Peyer's patch (tissue), 4 donors: Measurements from ENCODE around the gene NOSTRIN. TPM values are rescaled to one million over a fixed set of nuclear protein-coding genes. Genes with fewer than 3 reads are reported as not detected.
"Not testable (repeated sequence)": the region's sequence is repeated elsewhere in the genome, so short reads cannot be mapped to it uniquely, and the experiment has no call there.

ENCODE experiments used
- DNase-seq, 3 donors: peaks; one replicate each; pipeline ENCODE4 v3.0.0-alpha.2; 2017 to 2019
- H3K27ac ChIP-seq, 4 donors: fragments of 200-600 bp; sonication (generic); one replicate each; pipeline ENCODE4 v1.5.1; 2016 to 2019
- H3K27me3 ChIP-seq, 2 donors: fragments of 200-600 bp; sonication (generic); one replicate each; pipeline ENCODE4 v1.5.1; 2019
- H3K36me3 ChIP-seq, 3 donors: fragments of 200-600 bp; sonication (generic); one replicate each; pipeline ENCODE4 v1.5.1; 2016 to 2019
- H3K4me1 ChIP-seq, 4 donors: fragments of 200-600 bp; sonication (generic); one replicate each; pipeline ENCODE4 v1.5.1; 2016 to 2019
- H3K4me3 ChIP-seq, 4 donors: fragments of 200-600 bp; sonication (generic); 1 replicate in 3 of 4; 2 replicates in 1 of 4; pipeline ENCODE4 v1.5.1; 2016 to 2019; ENCODE audit warnings: mild to moderate bottlenecking in 1 of 4
- H3K9me3 ChIP-seq, 4 donors: fragments of 200-600 bp; sonication (generic); one replicate each; pipeline ENCODE4 v1.5.1; 2016 to 2019; ENCODE audit warnings: mild to moderate bottlenecking in 1 of 4
- CTCF ChIP-seq, 6 experiments: fragments of 450-650 bp in 4 of 6; fragments of 200-600 bp in 2 of 6; sonication (generic) in 1 of 6; IDR thresholded peaks; one replicate each; pipeline ENCODE4 v1.5.1; 2017 to 2019; ENCODE audit warnings: antibody characterized with exemption in 6 of 6, mild to moderate bottlenecking in 3 of 6, moderate library complexity in 1 of 6
- POLR2A ChIP-seq, 2 donors: fragments of 450-650 bp; IDR thresholded peaks; one replicate each; pipeline ENCODE4 v1.5.1; 2017; ENCODE audit warnings: antibody characterized with exemption in 2 of 2, mild to moderate bottlenecking in 2 of 2, moderate library complexity in 2 of 2
- total RNA-seq, 4 donors: library from RNA; depleted of rRNA; stranded (reverse); fragments of >200 nt; gene quantifications; one replicate each; pipeline ENCODE4 v1.1.0, GENCODE V29; 2016

The NOSTRIN gene
- total RNA-seq, 4 donors from 2014 or later: 67.4 to 152 (median 87.7) TPM

- Histone ChIP-seq H3K4me1 (no peaks in the 10 kb centered on the region), H3K27ac (no peak overlapping the region), H3K9me3 (no peaks in the 10 kb centered on the region), H3K36me3 (peaks cover 0 to 12% (median 0%) of the 10 kb centered on the region in 3 donors), H3K27me3 (no peaks in the 10 kb centered on the region), H3K4me3 (no peak overlapping the region)
- TF ChIP-seq POLR2A (IDR thresholded peaks at IDR 0.05) (no peak), CTCF (IDR thresholded peaks at IDR 0.05) (no peak)
- DNase-seq: no peak
Observed at GRCh38 chr2:168765401-168765800, 37.0 kb upstream of the NOSTRIN start.

GRCh38 chr2:168766600-168766999 lies 35.8 kb upstream of the NOSTRIN start:
- Histone ChIP-seq H3K36me3 (peaks cover 0 to 16% (median 0%) of the 10 kb centered on the region in 3 donors), H3K4me1 (no peaks in the 10 kb centered on the region), H3K27me3 (no peaks in the 10 kb centered on the region), H3K4me3 (no peak overlapping the region), H3K9me3 (no peaks in the 10 kb centered on the region), H3K27ac (no peak overlapping the region)
- no peak for DNase-seq
- TF ChIP-seq POLR2A (IDR thresholded peaks at IDR 0.05): no peak
- TF ChIP-seq CTCF (IDR thresholded peaks at IDR 0.05): no peak

- no peak overlapping the region for H3K27ac ChIP-seq
- H3K4me1 ChIP-seq: no peaks in the 10 kb centered on the region
- DNase-seq: no peak
- H3K27me3 ChIP-seq: no peaks in the 10 kb centered on the region
- peaks cover 0 to 16% (median 0%) of the 10 kb centered on the region in 3 donors for H3K36me3 ChIP-seq
- TF ChIP-seq CTCF (IDR thresholded peaks at IDR 0.05) (no peak), POLR2A (IDR thresholded peaks at IDR 0.05) (no peak)
- no peak overlapping the region for H3K4me3 ChIP-seq
- no peaks in the 10 kb centered on the region for H3K9me3 ChIP-seq
Observed at GRCh38 chr2:168767258-168767657, 35.2 kb upstream of the NOSTRIN start.

GRCh38 chr2:168768357-168768756 lies 34.1 kb upstream of the NOSTRIN start:
- peaks cover 0 to 16% (median 0%) of the 10 kb centered on the region in 3 donors for H3K36me3 ChIP-seq
- H3K27me3 ChIP-seq, H3K4me1 ChIP-seq, H3K4me3 ChIP-seq, H3K27ac ChIP-seq, H3K9me3 ChIP-seq: not testable (repeated sequence)
- peak in 1 of 3 donors; percentile 67 for DNase-seq

- H3K27ac ChIP-seq: no peak overlapping the region
- no peaks in the 10 kb centered on the region for H3K27me3 ChIP-seq
- no peak overlapping the region for H3K4me3 ChIP-seq
- no peak for DNase-seq
- no peaks in the 10 kb centered on the region for H3K4me1 ChIP-seq
- H3K9me3 ChIP-seq: no peaks in the 10 kb centered on the region
- no peak for TF ChIP-seq POLR2A (IDR thresholded peaks at IDR 0.05)
- no peak for TF ChIP-seq CTCF (IDR thresholded peaks at IDR 0.05)
- peaks cover 0 to 16% (median 0%) of the 10 kb centered on the region in 3 donors for H3K36me3 ChIP-seq
Observed at GRCh38 chr2:168770796-168771195, 31.6 kb upstream of the NOSTRIN start.

- Histone ChIP-seq H3K36me3 (peaks cover 0 to 16% (median 0%) of the 10 kb centered on the region in 3 donors), H3K27ac (no peak overlapping the region), H3K4me1 (no peaks in the 10 kb centered on the region), H3K27me3 (no peaks in the 10 kb centered on the region), H3K4me3 (no peak overlapping the region), H3K9me3 (no peaks in the 10 kb centered on the region)
- no peak for TF ChIP-seq CTCF (IDR thresholded peaks at IDR 0.05)
- TF ChIP-seq POLR2A (IDR thresholded peaks at IDR 0.05): no peak
- no peak for DNase-seq
Observed at GRCh38 chr2:168772704-168773103, 29.7 kb upstream of the NOSTRIN start.
